ENCODE measurements around the gene KRTAP20-2.

The KRTAP20-2 gene

GRCh38 chr21:30634906-30635305 lies at the start of gene KRTAP20-2:
Gene KRTAP20-2 (plus strand): TSS chr21:30635206. CDS start chr21:30635264, 58 bp downstream.
- no peak for DNase-seq (ENCODE audit: low read depth, low spot score)

GRCh38 chr21:30590297-30590696 lies 44.7 kb upstream of the KRTAP20-2 start, which contains the start of gene KRTAP22-2:
Gene KRTAP22-2 (minus strand): TSS chr21:30590397.
- DNase-seq (ENCODE audit: low read depth, low spot score), result no peak

- no peak for DNase-seq (ENCODE audit: low read depth, low spot score)
These were observed 42.9 kb upstream of the KRTAP20-2 start, which contains the start of gene KRTAP6-3 for GRCh38 chr21:30592140-30592539. Gene KRTAP6-3 (plus strand): TSS chr21:30592440. CDS start chr21:30592446, 6 bp downstream.

- DNase-seq (ENCODE audit: low read depth, low spot score), result no peak
These were observed 36.2 kb upstream of the KRTAP20-2 start, which contains the start of gene KRTAP6-2 for GRCh38 chr21:30598802-30599201. Gene KRTAP6-2 (minus strand): TSS chr21:30598902. CDS start chr21:30598874, 28 bp downstream.

- DNase-seq (ENCODE audit: low read depth, low spot score), result no peak
These were observed 34.2 kb upstream of the KRTAP20-2 start, which contains the start of gene KRTAP22-1 for GRCh38 chr21:30600787-30601186. Gene KRTAP22-1 (plus strand): TSS chr21:30601087.

GRCh38 chr21:30605968-30606367 lies 29.0 kb upstream of the KRTAP20-2 start:
- DNase-seq (ENCODE audit: low read depth, low spot score), result no peak

- DNase-seq (ENCODE audit: low read depth, low spot score), result no peak
These were observed 22.9 kb upstream of the KRTAP20-2 start for GRCh38 chr21:30612132-30612531.

GRCh38 chr21:30613836-30614235 lies 21.2 kb upstream of the KRTAP20-2 start, which contains the start of gene KRTAP6-1:
Gene KRTAP6-1 (minus strand): TSS chr21:30613930. CDS start chr21:30613904, 26 bp downstream.
- DNase-seq (ENCODE audit: low read depth, low spot score), result no peak

GRCh38 chr21:30615199-30615598 lies 19.8 kb upstream of the KRTAP20-2 start:
- no peak for DNase-seq (ENCODE audit: low read depth, low spot score)

GRCh38 chr21:30616125-30616524 lies 18.9 kb upstream of the KRTAP20-2 start, which contains the start of gene KRTAP20-1:
Gene KRTAP20-1 (plus strand): TSS chr21:30616425. CDS start chr21:30616455, 30 bp downstream.
- no peak for DNase-seq (ENCODE audit: low read depth, low spot score)

- no peak for DNase-seq (ENCODE audit: low read depth, low spot score)
These were observed 14.9 kb upstream of the KRTAP20-2 start for GRCh38 chr21:30620080-30620479.

GRCh38 chr21:30620522-30620921 lies 14.5 kb upstream of the KRTAP20-2 start, which contains the start of gene KRTAP20-4:
Gene KRTAP20-4 (plus strand): TSS chr21:30620627.
- no peak for DNase-seq (ENCODE audit: low read depth, low spot score)

- no peak for DNase-seq (ENCODE audit: low read depth, low spot score)
These were observed 11.6 kb upstream of the KRTAP20-2 start for GRCh38 chr21:30623362-30623761.

GRCh38 chr21:30625449-30626165 lies 9.4 kb upstream of the KRTAP20-2 start:
- DNase-seq (ENCODE audit: low read depth, low spot score), result no peak

- DNase-seq (ENCODE audit: low read depth, low spot score), result no peak
These were observed 6.9 kb upstream of the KRTAP20-2 start for GRCh38 chr21:30628109-30628508.

- no peak for DNase-seq (ENCODE audit: low read depth, low spot score)
These were observed 5.8 kb upstream of the KRTAP20-2 start for GRCh38 chr21:30629200-30629599.

GRCh38 chr21:30638686-30639085 lies 3.7 kb downstream of the KRTAP20-2 start:
- DNase-seq (ENCODE audit: low read depth, low spot score), result no peak

- DNase-seq (ENCODE audit: low read depth, low spot score), result no peak
These were observed 7.6 kb downstream of the KRTAP20-2 start, which contains the start of gene KRTAP20-3 for GRCh38 chr21:30642564-30642963. Gene KRTAP20-3 (plus strand): TSS chr21:30642864.

- DNase-seq (ENCODE audit: low read depth, low spot score), result no peak
These were observed 12.0 kb downstream of the KRTAP20-2 start for GRCh38 chr21:30646904-30647414.

GRCh38 chr21:30652891-30653290 lies 17.9 kb downstream of the KRTAP20-2 start:
- DNase-seq (ENCODE audit: low read depth, low spot score), result no peak

- DNase-seq (ENCODE audit: low read depth, low spot score), result no peak
These were observed 33.8 kb downstream of the KRTAP20-2 start for GRCh38 chr21:30668776-30669175.

- no peak for DNase-seq (ENCODE audit: low read depth, low spot score)
These were observed 38.1 kb downstream of the KRTAP20-2 start for GRCh38 chr21:30672985-30673650.

Measured in activated naive CD8-positive, alpha-beta T cell treated with anti-CD3 and anti-CD28 coated beads, Interleukin-2, amount 50 U/mL, for 16 hours (primary cell).